Measurements from ENCODE around the gene MEF2D.

GRCh38 chr1:156427957-156428356, 72.6 kb downstream of the MEF2D start:
- TF ChIP-seq REST (IDR thresholded peaks at IDR 0.05; ENCODE audit: insufficient replicate concordance, low read depth) (no peak), CTCF (IDR thresholded peaks at IDR 0.05; ENCODE audit: insufficient read depth, low read length) (no peak), POLR2AphosphoS5 (IDR thresholded peaks at IDR 0.05; ENCODE audit: low read depth) (no peak), GABPA (IDR thresholded peaks at IDR 0.05; ENCODE audit: low read depth) (no peak), SPI1 (IDR thresholded peaks at IDR 0.05; ENCODE audit: borderline replicate concordance, low read depth) (no peak)

Data from HL-60 (cell line).